COLO668 (cell line): ENCODE data around the gene SARS1.
A peak's percentile ranks its signal among the peaks of the same experiment; 100 is the strongest.
"Not testable (repeated sequence)": the region's sequence is repeated elsewhere in the genome, so short reads cannot be mapped to it uniquely, and the experiment has no call there.

Source experiments
- DNase-seq: peaks from one replicate; lab custom pipeline; 2025; ENCODE audit not compliant: unreplicated experiment; lab: John Stamatoyannopoulos, UW

Gene SARS1, protein sequence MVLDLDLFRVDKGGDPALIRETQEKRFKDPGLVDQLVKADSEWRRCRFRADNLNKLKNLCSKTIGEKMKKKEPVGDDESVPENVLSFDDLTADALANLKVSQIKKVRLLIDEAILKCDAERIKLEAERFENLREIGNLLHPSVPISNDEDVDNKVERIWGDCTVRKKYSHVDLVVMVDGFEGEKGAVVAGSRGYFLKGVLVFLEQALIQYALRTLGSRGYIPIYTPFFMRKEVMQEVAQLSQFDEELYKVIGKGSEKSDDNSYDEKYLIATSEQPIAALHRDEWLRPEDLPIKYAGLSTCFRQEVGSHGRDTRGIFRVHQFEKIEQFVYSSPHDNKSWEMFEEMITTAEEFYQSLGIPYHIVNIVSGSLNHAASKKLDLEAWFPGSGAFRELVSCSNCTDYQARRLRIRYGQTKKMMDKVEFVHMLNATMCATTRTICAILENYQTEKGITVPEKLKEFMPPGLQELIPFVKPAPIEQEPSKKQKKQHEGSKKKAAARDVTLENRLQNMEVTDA

GRCh38 chr1:109213824-109214693, at the start of gene SARS1:
SARS1 (plus strand) TSS chr1:109213918; CDS start chr1:109213993, 75 bp downstream.
- peak; percentile 97 for DNase-seq

GRCh38 chr1:109164538-109164937, 49.2 kb upstream of the SARS1 start:
- no peak for DNase-seq

DNA sequence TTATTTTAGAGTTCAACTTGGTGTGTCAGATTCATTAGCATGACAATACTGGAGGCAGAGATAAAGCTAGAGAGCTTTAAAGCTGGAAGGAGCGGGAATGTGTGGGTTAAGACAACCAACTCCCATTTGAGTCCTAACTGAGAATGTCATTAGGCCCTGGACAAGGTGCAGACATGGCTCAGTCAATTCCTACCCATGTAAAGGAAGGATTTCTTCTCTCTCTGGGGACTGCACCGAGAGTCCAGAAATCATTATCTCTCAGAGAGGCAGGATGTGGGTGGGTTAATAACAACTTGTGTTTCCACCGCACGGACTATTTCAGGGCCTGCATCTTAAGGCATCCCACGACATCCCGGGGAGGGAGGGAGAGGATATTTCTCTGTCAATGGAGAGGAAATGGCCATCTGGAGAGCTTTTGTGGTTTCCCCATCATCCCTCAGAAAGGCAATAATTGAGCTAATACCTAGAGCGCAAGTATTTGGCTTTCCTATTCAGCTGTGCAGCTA, 46.7 kb upstream of the SARS1 start:
- DNase-seq: no peak

GRCh38 chr1:109170035-109170764, 43.5 kb upstream of the SARS1 start:
- no peak for DNase-seq

- no peak for DNase-seq
Measured at GRCh38 chr1:109171646-109172045, 42.1 kb upstream of the SARS1 start.

DNA sequence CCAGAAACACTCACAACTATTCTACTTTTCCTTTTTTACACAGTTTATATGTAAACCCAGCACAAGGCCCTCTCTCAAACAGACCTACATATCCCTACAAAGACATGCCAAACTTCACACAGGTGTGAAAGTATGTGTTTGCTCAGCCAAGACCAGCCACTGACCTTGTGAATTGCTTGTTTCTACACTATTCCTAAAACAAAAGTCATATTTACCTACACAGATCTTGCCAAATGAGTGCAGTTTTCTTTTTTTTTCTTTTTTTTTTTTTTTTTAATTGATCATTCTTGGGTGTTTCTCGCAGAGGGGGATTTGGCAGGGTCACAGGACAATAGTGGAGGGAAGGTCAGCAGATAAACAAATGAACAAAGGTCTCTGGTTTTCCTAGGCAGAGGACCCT, 37.4 kb upstream of the SARS1 start:
- DNase-seq: not testable (repeated sequence)

DNA sequence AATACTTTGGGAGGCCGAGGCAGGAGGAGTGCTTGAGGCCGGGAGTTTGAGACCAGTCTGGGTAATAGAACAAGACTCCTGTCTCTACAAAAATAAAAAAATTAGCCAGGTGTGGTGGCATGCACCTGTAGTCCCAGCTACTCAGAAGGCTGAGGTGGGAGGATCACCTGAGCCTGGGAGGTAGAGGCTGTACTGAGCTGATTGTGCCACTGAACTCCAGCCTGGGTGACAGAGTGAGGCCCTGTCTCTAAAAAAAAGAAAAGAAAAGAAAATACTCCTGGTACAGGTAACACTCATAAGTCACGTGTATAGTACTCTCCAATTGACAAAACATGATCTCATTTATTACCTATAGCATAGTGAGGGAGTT, 33.0 kb upstream of the SARS1 start:
- not testable (repeated sequence) for DNase-seq

DNA sequence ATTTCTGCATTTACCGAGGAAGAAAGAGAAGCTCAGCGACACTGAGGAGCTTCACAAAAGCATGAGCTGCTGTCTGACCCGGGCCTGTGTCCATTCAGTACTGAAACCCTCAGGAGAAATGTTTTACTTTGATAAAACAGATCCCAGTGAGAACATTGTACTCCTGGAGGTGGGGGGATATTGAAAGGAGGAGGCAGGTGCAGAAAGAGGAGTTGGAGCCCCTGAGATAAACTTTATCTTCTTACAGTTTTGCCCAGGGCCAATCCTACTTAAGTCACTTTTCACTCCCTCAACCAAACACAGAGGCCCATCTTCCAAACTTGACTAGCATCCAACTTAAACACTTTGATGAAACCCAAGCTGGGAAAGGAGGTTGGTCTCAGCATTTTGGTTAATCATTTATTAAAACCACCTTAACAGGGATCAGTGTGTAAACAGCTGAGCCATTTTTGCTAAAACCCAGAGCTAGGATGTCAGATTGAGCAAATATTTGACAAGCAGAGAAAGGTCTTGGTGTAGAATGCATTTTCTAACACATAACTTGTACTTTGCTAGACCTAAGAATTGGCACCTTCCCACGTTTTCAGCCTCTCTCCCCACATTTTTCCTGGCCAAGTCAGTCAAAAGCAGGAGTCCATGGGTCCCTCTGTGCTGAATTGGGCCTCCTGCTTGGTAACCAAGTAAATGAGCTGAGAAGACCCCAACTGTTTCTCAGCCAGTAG, 32.5 kb upstream of the SARS1 start:
- peak; percentile 49 for DNase-seq

- DNase-seq: no peak
Measured at GRCh38 chr1:109181807-109182163, 31.9 kb upstream of the SARS1 start.

DNA sequence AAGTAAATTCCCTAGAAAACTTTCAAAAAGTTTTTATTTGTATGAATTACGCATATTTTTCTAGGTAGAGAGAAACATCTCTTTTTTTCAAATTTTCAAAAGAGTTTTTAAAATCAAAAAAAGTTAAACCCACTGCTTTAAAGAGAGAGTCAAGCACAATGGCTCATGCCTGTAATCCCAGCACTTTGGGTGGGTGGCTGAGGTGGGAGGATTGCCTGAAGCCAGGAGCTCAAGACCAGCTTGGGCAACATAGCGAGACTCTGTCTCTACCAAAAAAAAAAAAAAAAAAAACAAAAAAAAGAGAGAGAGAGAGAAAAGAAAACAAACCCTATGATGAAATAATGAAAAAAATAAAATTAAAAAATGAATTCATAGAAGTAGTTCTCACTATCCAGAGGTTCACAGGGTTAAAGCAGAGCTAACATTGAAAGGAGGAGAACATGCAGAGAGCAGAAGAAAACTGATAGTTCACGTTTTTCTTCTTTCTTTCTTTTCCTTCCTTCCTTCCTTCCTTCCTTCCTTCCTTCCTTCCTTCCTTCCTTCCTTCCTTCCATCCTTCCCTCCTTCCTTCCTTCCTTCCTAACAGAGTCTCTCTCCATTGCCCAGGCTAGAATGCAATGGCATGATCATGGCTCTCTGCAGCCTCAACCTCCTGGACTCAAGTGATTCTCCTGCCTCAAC, 30.5 kb upstream of the SARS1 start:
- DNase-seq: no peak

DNA sequence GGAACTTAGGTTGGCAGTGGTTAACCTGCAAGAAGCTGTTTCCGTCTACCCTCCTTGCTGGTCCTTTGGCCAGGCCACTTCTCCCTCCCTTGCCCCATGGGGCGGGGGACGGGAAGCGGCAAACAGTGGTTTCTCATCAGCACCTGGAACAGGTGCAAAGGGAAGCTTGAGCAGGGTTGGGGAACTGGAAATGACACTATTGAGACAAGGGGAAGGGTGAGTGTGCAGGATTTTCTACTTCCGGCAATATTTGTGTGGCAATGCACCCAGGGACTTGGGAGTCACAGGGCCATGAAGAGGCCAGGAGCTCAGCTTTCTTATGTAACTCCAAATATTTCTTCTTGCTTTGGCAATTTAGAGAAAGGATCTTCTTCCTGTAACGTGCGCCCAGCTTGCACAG, 29.0 kb upstream of the SARS1 start:
- peak; percentile 86 for DNase-seq

GRCh38 chr1:109185357-109185756, 28.4 kb upstream of the SARS1 start:
- peak; percentile 27 for DNase-seq

GRCh38 chr1:109185990-109186732, 27.6 kb upstream of the SARS1 start:
- peak; percentile 60 for DNase-seq

GRCh38 chr1:109186733-109187086, 27.0 kb upstream of the SARS1 start:
- no peak for DNase-seq

DNA sequence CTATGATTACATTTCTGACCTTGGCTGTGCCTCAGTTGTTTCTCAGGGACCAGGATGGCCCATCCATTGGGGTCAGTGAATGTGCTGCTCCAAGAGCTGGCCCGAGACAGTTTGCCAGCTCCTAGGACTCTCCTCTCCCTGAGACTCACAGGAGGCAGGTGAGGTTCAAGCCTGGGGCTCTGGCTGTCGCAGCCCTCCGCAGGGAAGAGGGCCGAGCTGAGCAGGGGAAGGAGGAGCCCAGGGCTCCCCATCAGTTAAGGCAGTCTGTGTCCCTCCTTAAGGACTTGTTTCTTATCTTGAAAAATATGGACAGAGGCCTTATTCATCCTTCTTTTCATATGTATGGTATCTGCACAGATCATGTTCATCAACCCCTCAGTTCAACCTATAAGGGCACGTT, 26.6 kb upstream of the SARS1 start:
- no peak for DNase-seq

DNA sequence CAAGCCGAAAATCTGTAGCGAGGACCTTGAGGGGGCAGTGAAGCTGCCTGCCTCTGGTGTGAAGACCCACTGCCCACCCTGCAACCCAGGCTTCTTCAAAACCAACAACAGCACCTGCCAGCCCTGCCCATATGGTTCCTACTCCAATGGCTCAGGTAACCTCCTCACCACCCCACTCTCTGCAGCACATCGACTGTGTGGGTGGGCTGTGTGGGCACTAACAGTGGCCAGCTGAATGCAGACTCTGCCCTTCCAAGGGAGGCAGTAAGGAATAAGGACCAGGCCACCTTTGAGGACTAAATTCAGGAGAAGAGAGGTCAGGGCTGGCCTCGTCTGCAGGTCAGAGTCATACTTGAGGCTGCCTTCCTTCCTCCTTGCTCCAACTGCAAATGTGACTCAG, 25.5 kb upstream of the SARS1 start:
- no peak for DNase-seq

DNA sequence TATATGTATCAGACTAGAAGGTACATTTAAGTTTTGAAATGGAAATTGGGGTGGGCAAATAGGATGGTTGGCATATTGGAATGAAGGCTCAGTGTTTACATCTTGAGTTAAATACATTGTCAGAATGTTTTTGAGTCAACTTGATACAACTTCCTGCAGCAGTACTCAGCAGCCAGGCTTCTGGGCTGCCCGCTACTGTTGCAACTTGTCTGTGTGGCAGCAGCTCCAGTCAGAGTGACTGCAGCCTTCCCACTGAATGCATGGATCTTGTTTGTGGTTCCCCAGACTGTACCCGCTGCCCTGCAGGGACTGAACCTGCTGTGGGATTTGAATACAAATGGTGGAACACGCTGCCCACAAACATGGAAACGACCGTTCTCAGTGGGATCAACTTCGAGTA, 24.9 kb upstream of the SARS1 start:
- no peak for DNase-seq

DNA sequence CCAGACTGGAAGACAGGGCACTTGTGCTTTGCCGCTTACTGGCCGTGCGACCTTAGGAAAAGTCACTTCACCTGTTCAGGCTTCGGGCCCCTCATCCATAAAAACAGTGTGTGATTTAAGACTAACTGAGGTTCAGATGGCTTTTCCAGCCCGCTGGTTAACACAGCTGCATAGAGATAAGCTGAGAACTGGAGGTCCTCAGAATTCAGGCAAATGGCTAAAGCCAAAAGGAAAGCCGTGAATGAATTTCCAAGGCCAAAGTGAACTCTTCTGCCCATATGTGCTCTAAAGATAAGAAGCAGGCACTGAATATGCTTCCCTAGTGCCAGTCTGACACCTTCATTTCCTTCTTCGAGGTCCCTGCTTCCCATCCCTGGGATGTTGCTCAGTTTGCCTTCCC, 23.5 kb upstream of the SARS1 start:
- no peak for DNase-seq

- no peak for DNase-seq
Measured at GRCh38 chr1:109191377-109191776, 22.3 kb upstream of the SARS1 start.
